ENCODE data around the gene CCDC137. TPM values are rescaled to one million over a fixed set of nuclear protein-coding genes. Genes with fewer than 3 reads are reported as not detected.

Gene CCDC137
- total RNA-seq, 1 donor from 2014 or later: 5.6 TPM

GRCh38 chr17:81683584-81684441 lies 17.3 kb downstream of the CCDC137 start, which contains the start of the genes ARL16 and HGS:
Gene ARL16, minus strand, starts transcription at chr17:81683797. Its CDS starts 44 bp downstream, at chr17:81683753.
Gene HGS, plus strand, starts transcription at chr17:81684011. Its CDS starts 56 bp downstream, at chr17:81684067.
- peak; percentile 99 for DNase-seq

- no peak for DNase-seq
Observed at GRCh38 chr17:81684442-81684911, 17.9 kb downstream of the CCDC137 start.

- DNase-seq: no peak
Observed at GRCh38 chr17:81685108-81685507, 18.6 kb downstream of the CCDC137 start.

- DNase-seq: no peak
Observed at GRCh38 chr17:81686614-81687013, 20.1 kb downstream of the CCDC137 start.

- no peak for DNase-seq
Observed at GRCh38 chr17:81687770-81688541, 21.4 kb downstream of the CCDC137 start.

- DNase-seq: no peak
Observed at GRCh38 chr17:81688616-81689015, 22.1 kb downstream of the CCDC137 start.

- DNase-seq: no peak
Observed at GRCh38 chr17:81690066-81690465, 23.5 kb downstream of the CCDC137 start.

GRCh38 chr17:81690549-81690948 lies 24.0 kb downstream of the CCDC137 start:
- no peak for DNase-seq

GRCh38 chr17:81691196-81691595 lies 24.7 kb downstream of the CCDC137 start:
- no peak for DNase-seq

- DNase-seq: no peak
Observed at GRCh38 chr17:81691608-81692007, 25.1 kb downstream of the CCDC137 start.

- DNase-seq: no peak
Observed at GRCh38 chr17:81693509-81694210, 27.1 kb downstream of the CCDC137 start.

- DNase-seq: no peak
Observed at GRCh38 chr17:81694810-81695209, 28.3 kb downstream of the CCDC137 start.

- DNase-seq: no peak
Observed at GRCh38 chr17:81695211-81695610, 28.7 kb downstream of the CCDC137 start.

GRCh38 chr17:81695801-81696200 lies 29.3 kb downstream of the CCDC137 start:
- no peak for DNase-seq

GRCh38 chr17:81696218-81696941 lies 29.8 kb downstream of the CCDC137 start:
- DNase-seq: no peak

- DNase-seq: no peak
Observed at GRCh38 chr17:81697261-81698044, 30.9 kb downstream of the CCDC137 start.

- DNase-seq: no peak
Observed at GRCh38 chr17:81700353-81701287, 34.1 kb downstream of the CCDC137 start.

- DNase-seq: no peak
Observed at GRCh38 chr17:81701288-81702071, 34.9 kb downstream of the CCDC137 start.
